OCI-LY1 (cell line): ENCODE results near the gene GCNA.

Experiments
- H2AFZ ChIP-seq: fragments of 200-600 bp; sonication (generic), shearing (Covaris generic); 2 replicates; pipeline ENCODE4 v1.6.0; 2014; ENCODE audit warnings: antibody characterized with exemption, mild to moderate bottlenecking, low read length
- H3F3A ChIP-seq: fragments of 200-600 bp; sonication (generic), shearing (Covaris generic); 2 replicates; pipeline ENCODE4 v1.6.0; 2014; ENCODE audit warnings: mild to moderate bottlenecking, antibody characterized with exemption, low read length, moderate library complexity; ENCODE audit not compliant: insufficient read depth
- H3K27ac ChIP-seq: fragments of 200-600 bp; sonication (generic); 2 replicates; pipeline ENCODE4 v1.5.1; 2014; ENCODE audit warnings: low read length, mixed run types, mild to moderate bottlenecking, low read depth; ENCODE audit not compliant: poor library complexity, severe bottlenecking
- H3K27me3 ChIP-seq: fragments of 200-600 bp; sonication (generic); 2 replicates; pipeline ENCODE4 v1.6.0; 2014; ENCODE audit warnings: antibody characterized with exemption, mild to moderate bottlenecking, low read length, moderate library complexity; ENCODE audit not compliant: insufficient read depth
- H3K36me3 ChIP-seq: fragments of 200-600 bp; sonication (generic); 2 replicates; pipeline ENCODE4 v1.6.1; 2014; ENCODE audit warnings: mild to moderate bottlenecking, antibody characterized with exemption, low read length, moderate library complexity, mixed read lengths; ENCODE audit not compliant: insufficient read depth
- H3K4me1 ChIP-seq: fragments of 200-600 bp; sonication (generic); 2 replicates; pipeline ENCODE4 v1.5.1; 2014; ENCODE audit warnings: mild to moderate bottlenecking, low read length, moderate library complexity; ENCODE audit not compliant: insufficient read depth, severe bottlenecking
- H3K4me2 ChIP-seq: fragments of 200-600 bp; sonication (generic), shearing (Covaris generic); 2 replicates; pipeline ENCODE4 v1.6.1; 2014; ENCODE audit warnings: low read length
- H3K4me3 ChIP-seq: fragments of 200-600 bp; sonication (generic); 2 replicates; pipeline ENCODE4 v1.5.1; 2014; ENCODE audit warnings: low read length, low read depth, mild to moderate bottlenecking, mixed read lengths; ENCODE audit not compliant: poor library complexity, severe bottlenecking
- H3K79me2 ChIP-seq: fragments of 200-600 bp; shearing (Covaris generic); 2 replicates; pipeline ENCODE4 v1.6.1; 2016; ENCODE audit warnings: mixed run types, low read length, mixed read lengths; ENCODE audit not compliant: insufficient read depth
- H3K9ac ChIP-seq: fragments of 200-600 bp; sonication (generic), shearing (Covaris generic); 2 replicates; pipeline ENCODE4 v1.6.1; 2014; ENCODE audit warnings: mild to moderate bottlenecking, low read length, mixed read lengths
- H3K9me2 ChIP-seq: fragments of 200-600 bp; sonication (generic), shearing (Covaris generic); 2 replicates; pipeline ENCODE4 v1.6.1; 2014; ENCODE audit warnings: low read depth, mild to moderate bottlenecking, low read length, mixed read lengths
- H3K9me3 ChIP-seq: fragments of 200-600 bp; shearing (Covaris generic); 2 replicates; pipeline ENCODE4 v1.6.1; 2014; ENCODE audit warnings: low read length, mixed read lengths
- H4K20me1 ChIP-seq: fragments of 200-600 bp; sonication (generic), shearing (Covaris generic); 2 replicates; pipeline ENCODE4 v1.6.0; 2016; ENCODE audit warnings: mild to moderate bottlenecking, low read length; ENCODE audit not compliant: insufficient read depth
- CTCF ChIP-seq: fragments of 200-600 bp; sonication (generic), shearing (Covaris generic); IDR thresholded peaks from 2 replicates; pipeline ENCODE4 v1.5.1; 2017; ENCODE audit warnings: mild to moderate bottlenecking, antibody characterized with exemption, low read length, moderate library complexity, mixed read lengths
- EZH2 ChIP-seq: fragments of 200-600 bp; sonication (generic), shearing (Covaris generic); IDR thresholded peaks from 2 replicates; pipeline ENCODE4 v1.8.0; 2017; ENCODE audit warnings: borderline replicate concordance, mixed run types, mild to moderate bottlenecking, antibody characterized with exemption, low read length, moderate library complexity, mixed read lengths

The GCNA gene

GRCh38 chrX:71622576-71623450 lies 44.6 kb downstream of the GCNA start:
- Histone ChIP-seq H3K36me3 (no peaks in the 10 kb centered on the region), H3F3A (no peaks in the 10 kb centered on the region), H3K9ac (no peak overlapping the region), H3K4me1 (peaks cover 26% of the 10 kb centered on the region), H3K9me2 (no peaks in the 10 kb centered on the region), H3K9me3 (no peaks in the 10 kb centered on the region), H3K4me3 (no peak overlapping the region), H3K79me2 (no peaks in the 10 kb centered on the region), H3K4me2 (peak overlapping the region; percentile 34; the same call in 1 of the 2 replicates), H2AFZ (no peak overlapping the region), H3K27me3 (no peaks in the 10 kb centered on the region), H3K27ac (peak overlapping the region; percentile 69), H4K20me1 (no peaks in the 10 kb centered on the region)
- TF ChIP-seq CTCF, result no peak
- TF ChIP-seq EZH2, result no peak

DNA sequence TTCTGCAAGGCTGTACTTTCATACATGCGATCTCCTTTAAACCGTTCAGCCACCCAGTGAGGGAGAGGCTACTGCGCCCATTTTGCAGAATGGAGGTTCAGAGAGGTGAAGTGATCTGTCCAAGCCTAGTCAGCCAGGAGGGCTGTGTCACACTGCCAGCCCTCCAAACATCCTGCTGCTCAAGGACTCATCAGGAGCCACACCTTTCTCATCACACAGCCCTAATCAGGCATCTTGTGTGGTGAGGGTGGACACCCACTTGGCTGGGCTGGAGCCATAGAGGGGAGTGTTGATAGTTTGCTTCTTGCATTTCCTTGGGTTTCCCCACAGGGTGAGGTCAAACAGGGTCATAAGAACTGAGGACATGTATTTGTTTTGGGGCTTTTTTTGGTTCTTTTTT lies 45.5 kb downstream of the GCNA start:
- H3K4me3 ChIP-seq, result no peak overlapping the region
- H3K4me1 ChIP-seq, result peaks cover 18% of the 10 kb centered on the region
- H3K9me3 ChIP-seq, result no peaks in the 10 kb centered on the region
- no peak overlapping the region for H3K27ac ChIP-seq
- no peak overlapping the region for H3K9ac ChIP-seq
- TF ChIP-seq CTCF (no peak), EZH2 (no peak)
- H4K20me1 ChIP-seq, result no peaks in the 10 kb centered on the region
- no peaks in the 10 kb centered on the region for H3K27me3 ChIP-seq
- H3K36me3 ChIP-seq, result no peaks in the 10 kb centered on the region
- no peaks in the 10 kb centered on the region for H3F3A ChIP-seq
- H3K79me2 ChIP-seq, result no peaks in the 10 kb centered on the region
- H3K9me2 ChIP-seq, result no peaks in the 10 kb centered on the region
- no peak overlapping the region for H2AFZ ChIP-seq
- no peak overlapping the region for H3K4me2 ChIP-seq

DNA sequence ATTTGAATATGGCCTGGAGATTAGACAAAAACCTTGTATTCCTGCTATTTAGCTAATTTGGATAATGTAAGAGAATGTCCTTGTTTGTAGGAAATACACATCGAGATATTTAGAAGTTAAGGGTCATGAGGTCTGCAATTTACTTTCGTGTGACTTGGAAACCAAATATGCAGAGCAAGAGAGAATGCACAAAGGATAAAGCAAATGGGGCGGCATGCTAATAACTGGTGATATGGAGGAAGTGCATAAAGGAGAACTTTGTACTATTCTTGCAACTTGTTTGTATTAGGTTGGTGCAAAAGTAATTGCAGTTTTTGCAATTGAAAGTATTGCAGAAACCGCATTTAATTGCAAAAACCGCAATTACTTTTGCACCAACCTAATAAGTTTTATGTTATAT lies 47.2 kb downstream of the GCNA start:
- Histone ChIP-seq H3K36me3 (no peaks in the 10 kb centered on the region), H3K9ac (no peak overlapping the region), H2AFZ (no peak overlapping the region), H3K4me3 (no peak overlapping the region), H3K27ac (no peak overlapping the region), H3F3A (no peaks in the 10 kb centered on the region), H3K79me2 (no peaks in the 10 kb centered on the region), H4K20me1 (no peaks in the 10 kb centered on the region), H3K4me1 (peaks cover 24% of the 10 kb centered on the region), H3K9me2 (no peaks in the 10 kb centered on the region), H3K27me3 (no peaks in the 10 kb centered on the region), H3K9me3 (no peaks in the 10 kb centered on the region), H3K4me2 (no peak overlapping the region)
- no peak for TF ChIP-seq CTCF
- TF ChIP-seq EZH2, result no peak
